Memory B cell (primary cell): ENCODE measurements around the gene CAMK2B.

Experiments
- ATAC-seq: fragments of 150-1000 bp; cut with Tn5 transposase; 2 replicates; pipeline ENCODE4 v1.10.0; 2021; ENCODE audit warnings: low read depth, mild to moderate bottlenecking, moderate library complexity
- DNase-seq, 2 donors: peaks; one replicate each; pipeline ENCODE4 v3.0.0; 2022; ENCODE audit warnings: low spot score in 2 of 2
- H3K27ac Mint-ChIP-seq: one replicate; pipeline ENCODE4 v1.8.0; 2022; ENCODE audit warnings: mild to moderate bottlenecking, moderate library complexity, mixed read lengths
- H3K27me3 Mint-ChIP-seq: one replicate; pipeline ENCODE4 v1.8.0; 2022; ENCODE audit warnings: mixed read lengths
- H3K36me3 Mint-ChIP-seq: one replicate; pipeline ENCODE4 v1.8.0; 2022; ENCODE audit warnings: mild to moderate bottlenecking, mixed read lengths
- H3K4me1 Mint-ChIP-seq: one replicate; pipeline ENCODE4 v1.8.0; 2022; ENCODE audit warnings: mixed read lengths
- H3K4me3 Mint-ChIP-seq: one replicate; pipeline ENCODE4 v1.8.0; 2022; ENCODE audit warnings: mild to moderate bottlenecking, moderate library complexity, mixed read lengths
- H3K9me3 Mint-ChIP-seq: one replicate; pipeline ENCODE4 v1.8.0; 2022; ENCODE audit warnings: mixed read lengths

The CAMK2B gene

GRCh38 chr7:44261240-44261639 is 64.2 kb downstream of the CAMK2B start:
- peaks cover 14% of the 10 kb centered on the region for H3K4me1 Mint-ChIP-seq
- peaks cover 2% of the 10 kb centered on the region for H3K27me3 Mint-ChIP-seq
- no peak overlapping the region for H3K4me3 Mint-ChIP-seq
- no peaks in the 10 kb centered on the region for H3K9me3 Mint-ChIP-seq
- DNase-seq (no peak), ATAC-seq (peak; percentile 39)
- no peak overlapping the region for H3K27ac Mint-ChIP-seq
- no peaks in the 10 kb centered on the region for H3K36me3 Mint-ChIP-seq

DNA sequence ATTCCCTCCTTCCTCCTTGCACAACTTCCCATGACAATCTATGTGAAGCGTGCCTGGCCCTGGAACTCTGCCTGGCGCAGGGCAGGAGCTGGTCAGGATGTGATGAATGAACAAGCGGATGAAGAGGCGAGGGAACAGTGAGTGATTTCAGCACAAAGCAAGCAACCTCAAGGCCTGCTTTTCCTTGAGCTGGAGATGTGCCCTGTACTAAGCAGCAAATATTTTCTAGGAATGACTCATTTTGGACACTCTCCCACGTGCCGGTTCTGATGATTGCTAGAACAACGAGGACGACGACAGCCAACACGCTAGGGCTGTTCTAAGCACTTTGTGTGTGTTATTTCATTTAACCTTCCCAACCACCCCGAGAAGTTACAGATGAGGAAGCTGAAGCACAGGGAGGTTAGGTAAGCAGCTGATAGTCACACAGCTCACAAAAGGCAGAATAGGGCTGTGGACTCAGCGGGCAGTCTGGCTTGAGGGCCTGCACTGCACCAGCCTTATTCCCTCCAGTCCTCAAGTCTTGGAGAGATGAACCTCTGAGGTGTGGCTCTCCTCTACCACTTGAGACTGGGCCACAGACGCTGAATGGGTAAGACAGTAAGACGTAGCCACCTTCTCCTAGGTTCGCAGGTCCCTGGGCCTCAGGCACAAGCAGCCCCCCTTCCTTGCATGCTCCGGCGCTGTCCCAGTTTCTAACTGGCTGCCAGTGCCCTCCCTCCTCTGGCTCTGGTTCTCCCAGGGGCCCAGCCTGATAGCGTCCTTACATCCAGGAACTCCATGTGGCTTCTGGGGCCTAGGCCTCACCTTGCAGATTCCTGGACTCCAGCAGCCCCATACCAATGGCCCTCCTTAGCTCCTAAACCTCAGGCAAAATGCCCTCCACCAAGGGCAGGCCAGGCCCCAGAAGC is 65.6 kb downstream of the CAMK2B start:
- Mint-ChIP-seq H3K4me3 (no peak overlapping the region), H3K36me3 (no peaks in the 10 kb centered on the region), H3K4me1 (peaks cover 14% of the 10 kb centered on the region), H3K9me3 (no peaks in the 10 kb centered on the region), H3K27ac (peak overlapping the region; percentile 15), H3K27me3 (no peaks in the 10 kb centered on the region)
- no peak for DNase-seq
- ATAC-seq: no peak

GRCh38 chr7:44258865-44259546 is 66.4 kb downstream of the CAMK2B start:
- H3K9me3 Mint-ChIP-seq: peaks cover 4% of the 10 kb centered on the region
- H3K27ac Mint-ChIP-seq: no peak overlapping the region
- no peaks in the 10 kb centered on the region for H3K27me3 Mint-ChIP-seq
- peaks cover 14% of the 10 kb centered on the region for H3K4me1 Mint-ChIP-seq
- no peaks in the 10 kb centered on the region for H3K36me3 Mint-ChIP-seq
- DNase-seq (no peak), ATAC-seq (no peak)
- H3K4me3 Mint-ChIP-seq: no peak overlapping the region

- Mint-ChIP-seq H3K36me3 (no peaks in the 10 kb centered on the region), H3K27ac (no peak overlapping the region), H3K9me3 (peaks cover 4% of the 10 kb centered on the region), H3K4me3 (peak overlapping the region; percentile 64), H3K27me3 (no peaks in the 10 kb centered on the region), H3K4me1 (peaks cover 14% of the 10 kb centered on the region)
- ATAC-seq (no peak), DNase-seq (no peak)
These were observed 67.0 kb downstream of the CAMK2B start for GRCh38 chr7:44258423-44258760.

- peak overlapping the region; percentile 71 for H3K27ac Mint-ChIP-seq
- DNase-seq (peak; percentile 31 to 49), ATAC-seq (peak; percentile 84)
- peaks cover 4% of the 10 kb centered on the region for H3K9me3 Mint-ChIP-seq
- peaks cover 14% of the 10 kb centered on the region for H3K4me1 Mint-ChIP-seq
- no peaks in the 10 kb centered on the region for H3K27me3 Mint-ChIP-seq
- no peaks in the 10 kb centered on the region for H3K36me3 Mint-ChIP-seq
- peak overlapping the region; percentile 64 for H3K4me3 Mint-ChIP-seq
These were observed 67.6 kb downstream of the CAMK2B start for GRCh38 chr7:44257618-44258422.

DNA sequence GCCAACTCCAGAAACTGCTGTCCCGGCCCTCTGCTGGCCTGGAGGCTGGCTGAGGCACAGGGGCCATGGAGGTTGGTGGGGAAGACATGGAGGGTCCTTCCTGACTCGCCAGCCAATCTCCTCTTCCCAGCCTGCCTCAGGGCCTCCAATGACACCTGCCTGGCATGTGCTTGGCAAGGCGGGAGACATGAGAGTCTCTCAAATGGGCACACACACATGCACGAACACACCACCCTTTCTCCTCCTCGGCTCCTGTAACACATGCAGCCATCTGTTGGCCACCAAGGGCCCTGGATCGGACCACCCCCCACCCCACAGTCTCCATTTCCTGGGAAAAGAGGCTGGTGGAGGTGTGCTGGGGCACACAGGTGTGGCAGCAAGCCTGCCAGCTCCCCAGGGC is 68.2 kb downstream of the CAMK2B start:
- no peak overlapping the region for H3K4me3 Mint-ChIP-seq
- no peaks in the 10 kb centered on the region for H3K27me3 Mint-ChIP-seq
- no peak overlapping the region for H3K27ac Mint-ChIP-seq
- peaks cover 14% of the 10 kb centered on the region for H3K4me1 Mint-ChIP-seq
- DNase-seq (no peak), ATAC-seq (no peak)
- H3K36me3 Mint-ChIP-seq: no peaks in the 10 kb centered on the region
- H3K9me3 Mint-ChIP-seq: peaks cover 4% of the 10 kb centered on the region

- peaks cover 14% of the 10 kb centered on the region for H3K4me1 Mint-ChIP-seq
- H3K27ac Mint-ChIP-seq: no peak overlapping the region
- no peak overlapping the region for H3K4me3 Mint-ChIP-seq
- H3K27me3 Mint-ChIP-seq: no peaks in the 10 kb centered on the region
- DNase-seq (no peak), ATAC-seq (no peak)
- no peaks in the 10 kb centered on the region for H3K36me3 Mint-ChIP-seq
- H3K9me3 Mint-ChIP-seq: peaks cover 4% of the 10 kb centered on the region
These were observed 68.9 kb downstream of the CAMK2B start for GRCh38 chr7:44256459-44256858.

GRCh38 chr7:44251881-44252280 is 73.5 kb downstream of the CAMK2B start:
- Mint-ChIP-seq H3K4me3 (no peak overlapping the region), H3K27me3 (no peaks in the 10 kb centered on the region), H3K27ac (no peak overlapping the region)

DNA sequence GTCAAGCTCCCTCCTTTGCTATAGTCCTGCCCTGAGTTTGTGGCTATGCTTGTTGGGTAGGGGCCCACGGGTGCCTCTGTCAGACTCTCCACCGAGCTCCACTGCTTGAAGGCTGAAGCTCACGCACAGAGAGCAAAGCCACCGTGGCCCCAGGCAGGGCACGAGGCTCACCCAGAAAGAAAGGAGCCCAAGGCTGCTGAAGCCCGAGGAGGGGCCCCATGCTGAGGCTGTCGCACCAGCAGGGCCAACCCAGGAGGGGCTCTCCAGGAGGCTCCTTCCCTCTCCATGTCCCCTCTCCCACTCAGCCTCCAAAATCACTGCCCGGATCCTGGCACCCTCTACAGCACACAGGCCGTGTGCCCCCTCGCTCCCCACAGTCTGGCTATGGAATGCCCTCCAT is 74.1 kb downstream of the CAMK2B start:
- H3K27me3 Mint-ChIP-seq: no peaks in the 10 kb centered on the region
- H3K27ac Mint-ChIP-seq: no peak overlapping the region
- DNase-seq: no peak
- H3K36me3 Mint-ChIP-seq: no peaks in the 10 kb centered on the region
- ATAC-seq: no peak
- H3K4me3 Mint-ChIP-seq: no peak overlapping the region
- peaks cover 4% of the 10 kb centered on the region for H3K9me3 Mint-ChIP-seq
- H3K4me1 Mint-ChIP-seq: no peaks in the 10 kb centered on the region

More at GRCh38 chr7:44251881-44252280, 73.5 kb downstream of the CAMK2B start:
- Mint-ChIP-seq H3K9me3 (peaks cover 4% of the 10 kb centered on the region), H3K36me3 (no peaks in the 10 kb centered on the region), H3K4me1 (no peaks in the 10 kb centered on the region)
- DNase-seq (no peak), ATAC-seq (no peak)

DNA sequence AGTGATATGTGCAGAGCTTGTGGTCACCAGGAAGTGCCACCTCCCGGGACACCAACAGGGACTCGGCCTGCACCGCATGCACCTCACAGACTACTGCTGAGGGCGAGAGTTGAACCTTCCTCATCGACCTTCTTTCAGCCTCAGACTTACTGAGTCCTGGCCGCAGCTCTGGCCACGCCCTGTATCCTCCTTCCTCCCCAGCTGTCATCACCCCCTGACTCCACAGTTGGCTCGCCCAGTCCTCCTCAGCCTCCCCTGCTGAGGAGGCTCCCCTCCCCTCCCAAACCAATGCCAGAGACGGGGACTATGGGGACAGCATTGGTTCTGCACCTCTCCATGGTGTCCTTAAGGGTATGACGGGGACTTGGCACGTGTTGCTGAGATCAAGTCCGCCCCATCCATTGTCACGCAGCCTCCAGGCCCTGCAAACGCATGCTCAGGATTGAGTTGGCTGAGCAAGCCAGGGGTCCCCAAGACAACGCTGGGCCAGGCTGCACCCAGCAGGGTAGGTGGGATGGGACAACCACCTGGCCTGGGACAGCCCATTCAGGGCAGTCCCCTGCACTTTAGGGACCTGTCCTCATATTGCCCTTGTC is 75.7 kb downstream of the CAMK2B start:
- Mint-ChIP-seq H3K27me3 (no peaks in the 10 kb centered on the region), H3K36me3 (no peaks in the 10 kb centered on the region), H3K9me3 (peaks cover 3% of the 10 kb centered on the region), H3K27ac (no peak overlapping the region), H3K4me1 (no peaks in the 10 kb centered on the region), H3K4me3 (no peak overlapping the region)
- no peak for ATAC-seq
- no peak for DNase-seq

DNA sequence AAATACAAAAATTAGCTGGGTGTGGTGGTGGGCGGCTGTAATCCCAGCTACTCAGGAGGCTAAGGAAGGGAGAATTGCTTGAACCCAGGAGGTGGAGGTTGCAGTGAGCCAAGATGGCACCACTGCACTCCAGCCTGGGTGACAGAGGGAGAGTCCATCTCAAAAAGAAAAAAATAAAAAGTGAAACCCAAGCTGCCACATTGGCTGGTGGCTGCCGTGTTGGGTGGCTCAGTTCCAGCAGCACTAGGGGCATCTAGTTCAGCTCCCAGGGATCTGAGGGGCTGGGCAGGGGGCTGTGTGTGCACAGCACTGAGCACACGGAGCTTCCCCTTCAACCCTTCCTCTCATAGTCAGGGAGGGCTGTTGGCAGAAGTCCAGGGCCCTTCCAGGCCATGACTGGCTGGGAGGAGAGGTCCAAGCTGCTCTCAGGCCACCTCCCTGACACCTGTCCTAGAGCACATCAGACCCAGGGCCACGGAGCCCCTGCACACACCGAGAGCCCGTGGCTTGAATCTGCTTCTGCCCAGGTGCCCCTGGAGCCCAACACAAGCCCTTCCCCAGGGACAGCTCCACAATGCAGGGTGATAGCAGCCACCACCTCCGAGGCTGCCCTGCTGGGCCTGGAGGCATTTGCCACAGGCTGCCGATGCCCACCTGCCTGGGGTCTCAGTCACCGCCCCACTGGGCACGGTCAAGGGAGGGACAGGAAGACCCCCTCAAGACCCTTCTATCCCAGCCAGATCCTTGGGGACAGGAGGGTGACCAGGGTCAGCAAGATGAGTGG is 77.3 kb downstream of the CAMK2B start:
- no peaks in the 10 kb centered on the region for H3K9me3 Mint-ChIP-seq
- no peak overlapping the region for H3K4me3 Mint-ChIP-seq
- no peak overlapping the region for H3K27ac Mint-ChIP-seq
- no peaks in the 10 kb centered on the region for H3K4me1 Mint-ChIP-seq
- H3K27me3 Mint-ChIP-seq: no peaks in the 10 kb centered on the region
- ATAC-seq (no peak), DNase-seq (no peak)
- H3K36me3 Mint-ChIP-seq: no peaks in the 10 kb centered on the region

DNA sequence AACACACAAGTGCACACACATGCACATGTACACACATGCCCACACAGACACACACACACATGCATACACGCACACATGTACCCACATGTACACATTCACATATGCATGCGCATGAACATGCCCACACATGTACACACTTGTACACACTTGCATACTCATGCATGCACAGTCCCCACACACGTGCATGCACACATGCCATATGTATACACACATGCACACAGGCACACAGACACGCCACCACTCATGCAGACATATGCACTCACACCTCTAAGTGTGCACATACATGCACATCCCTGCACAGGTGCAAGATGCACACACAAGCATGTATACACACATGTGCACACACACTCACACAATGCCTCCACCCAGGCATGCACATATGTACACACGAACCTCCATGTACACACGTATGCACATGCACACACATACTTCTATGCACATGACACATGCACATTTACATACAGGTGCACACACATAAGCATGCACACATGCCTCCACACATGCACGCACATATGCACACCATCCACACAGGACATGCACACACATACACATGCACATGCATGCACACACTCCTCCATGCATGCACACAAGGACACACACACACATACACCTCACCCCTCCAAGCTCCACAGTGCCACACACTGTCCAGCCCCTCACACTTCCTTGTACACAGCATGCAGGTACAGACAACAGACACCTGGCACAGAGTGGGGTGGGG is 78.8 kb downstream of the CAMK2B start:
- ATAC-seq: no peak

DNA sequence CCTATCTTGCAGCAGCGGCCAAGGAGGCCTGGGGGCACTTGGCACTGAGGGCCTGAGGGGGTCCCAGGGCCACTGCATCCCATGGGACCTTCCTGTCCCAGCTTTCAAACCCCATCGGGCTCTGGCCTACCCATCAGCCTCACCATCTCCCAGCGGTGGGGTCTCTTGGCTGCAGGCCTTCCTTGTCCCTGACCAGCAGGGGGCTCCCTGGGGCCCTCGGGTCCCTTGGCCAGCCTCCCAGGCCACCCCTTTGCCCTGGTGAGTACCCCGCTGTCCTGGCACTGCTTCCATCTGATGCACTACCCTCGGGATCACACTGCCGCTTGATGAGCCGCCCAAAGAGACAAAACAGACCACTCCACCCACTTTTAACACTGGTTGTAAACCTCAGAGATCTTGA is 81.1 kb downstream of the CAMK2B start:
- ATAC-seq (no peak), DNase-seq (peak in 1 of 2 donors; percentile 20)
- H3K9me3 Mint-ChIP-seq: no peaks in the 10 kb centered on the region
- H3K27ac Mint-ChIP-seq: no peak overlapping the region
- H3K4me3 Mint-ChIP-seq: no peak overlapping the region
- peaks cover 4% of the 10 kb centered on the region for H3K4me1 Mint-ChIP-seq
- H3K36me3 Mint-ChIP-seq: no peaks in the 10 kb centered on the region
- peaks cover 5% of the 10 kb centered on the region for H3K27me3 Mint-ChIP-seq

More for the DNA sequence above, 78.8 kb downstream of the CAMK2B start:
- H3K4me1 Mint-ChIP-seq: no peaks in the 10 kb centered on the region
- no peak for DNase-seq
- H3K4me3 Mint-ChIP-seq: no peak overlapping the region
- no peaks in the 10 kb centered on the region for H3K27me3 Mint-ChIP-seq
- H3K36me3 Mint-ChIP-seq: no peaks in the 10 kb centered on the region
- H3K9me3 Mint-ChIP-seq: no peaks in the 10 kb centered on the region
- no peak overlapping the region for H3K27ac Mint-ChIP-seq
